BE2C (cell line): ENCODE results near the gene RHD. TPM values are rescaled to one million over a fixed set of nuclear protein-coding genes. Genes with fewer than 3 reads are reported as not detected.
A peak's percentile ranks its signal among the peaks of the same experiment; 100 is the strongest.
"Not testable (repeated sequence)": the region's sequence is repeated elsewhere in the genome, so short reads cannot be mapped to it uniquely, and the experiment has no call there.

ENCODE experiments used
- DNase-seq: peaks from one replicate; pipeline ENCODE4 v3.0.0-alpha.2; 2020
- H3K27me3 ChIP-seq: fragments of 250-450 bp; sonication (Bioruptor Pico); 2 replicates; pipeline ENCODE4 v1.5.1; 2020; ENCODE audit warnings: mild to moderate bottlenecking
- H3K36me3 ChIP-seq: fragments of 250-450 bp; sonication (Bioruptor Pico); 2 replicates; pipeline ENCODE4 v1.5.1; 2020; ENCODE audit warnings: mild to moderate bottlenecking
- H3K4me1 ChIP-seq: fragments of 250-450 bp; sonication (Bioruptor Pico); 2 replicates; pipeline ENCODE4 v1.5.1; 2020
- H3K4me3 ChIP-seq: 2 replicates; pipeline ENCODE4 v1.5.1; 2011; ENCODE audit warnings: low read depth, low read length
- H3K9me3 ChIP-seq: fragments of 250-450 bp; sonication (Bioruptor Pico); 2 replicates; pipeline ENCODE4 v1.5.1; 2020
- CTCF ChIP-seq: IDR thresholded peaks from 2 replicates; pipeline ENCODE4 v1.5.1; 2012; ENCODE audit warnings: mild to moderate bottlenecking, low read depth, low read length
- polyA plus RNA-seq: library from polyadenylated mRNA; unstranded; fragments of >200 nt; gene quantifications from one replicate; pipeline ENCODE4 v1.2.1, GENCODE V29; 2012; ENCODE audit warnings: low read depth, missing spikeins; ENCODE audit not compliant: insufficient read length, insufficient read depth

Gene RHD
- polyA plus RNA-seq, result 0.17 TPM

GRCh38 chr1:25272238-25272637, at the start of gene RHD:
Gene RHD (plus strand): TSS chr1:25272509. CDS start chr1:25272548, 39 bp downstream.
- not testable (repeated sequence) for H3K4me1 ChIP-seq, DNase-seq, H3K9me3 ChIP-seq, H3K4me3 ChIP-seq, H3K36me3 ChIP-seq, H3K27me3 ChIP-seq

GRCh38 chr1:25222606-25223005, 49.7 kb upstream of the RHD start:
- no peaks in the 10 kb centered on the region for H3K4me1 ChIP-seq
- H3K4me3 ChIP-seq, result no peak overlapping the region
- H3K36me3 ChIP-seq, result no peaks in the 10 kb centered on the region
- no peak for TF ChIP-seq CTCF
- H3K27me3 ChIP-seq, result no peaks in the 10 kb centered on the region
- H3K9me3 ChIP-seq, result no peaks in the 10 kb centered on the region
- no peak for DNase-seq

GRCh38 chr1:25223471-25223870, 48.8 kb upstream of the RHD start:
- no peak for TF ChIP-seq CTCF
- H3K27me3 ChIP-seq, result no peaks in the 10 kb centered on the region
- H3K36me3 ChIP-seq, result no peaks in the 10 kb centered on the region; the same call in 1 of the 2 replicates
- DNase-seq, result no peak
- no peaks in the 10 kb centered on the region for H3K9me3 ChIP-seq
- H3K4me1 ChIP-seq, result no peaks in the 10 kb centered on the region
- H3K4me3 ChIP-seq, result no peak overlapping the region

- Histone ChIP-seq H3K4me3 (peak within 1 kb of the TSS; percentile 84), H3K27me3 (no peaks in the 10 kb centered on the region), H3K9me3 (no peaks in the 10 kb centered on the region), H3K36me3 (no peaks in the 10 kb centered on the region; the same call in 1 of the 2 replicates), H3K4me1 (no peaks in the 10 kb centered on the region)
- TF ChIP-seq CTCF, result no peak
- peak; percentile 85 for DNase-seq
Measured at GRCh38 chr1:25232027-25232865, 40.1 kb upstream of the RHD start, which contains the start of gene SYF2. Gene SYF2 (minus strand): TSS chr1:25232502. CDS start chr1:25232467, 35 bp downstream.

- no peaks in the 10 kb centered on the region for H3K4me1 ChIP-seq
- no peaks in the 10 kb centered on the region for H3K36me3 ChIP-seq
- no peaks in the 10 kb centered on the region for H3K9me3 ChIP-seq
- H3K27me3 ChIP-seq, result no peaks in the 10 kb centered on the region
- peak; percentile 63 for DNase-seq
- TF ChIP-seq CTCF, result no peak
- peak overlapping the region; percentile 84 for H3K4me3 ChIP-seq
Measured at GRCh38 chr1:25232866-25233784, 39.2 kb upstream of the RHD start.

- not testable (repeated sequence) for H3K27me3 ChIP-seq, H3K9me3 ChIP-seq, DNase-seq, H3K4me3 ChIP-seq, H3K4me1 ChIP-seq, H3K36me3 ChIP-seq
Measured at GRCh38 chr1:25235411-25235810, 36.9 kb upstream of the RHD start.

GRCh38 chr1:25236261-25236660, 36.0 kb upstream of the RHD start:
- not testable (repeated sequence) for H3K4me1 ChIP-seq, H3K4me3 ChIP-seq, H3K9me3 ChIP-seq, H3K27me3 ChIP-seq, DNase-seq, H3K36me3 ChIP-seq
